HL-60 (cell line): ENCODE measurements around the gene FOXA1.

Experiments used
- CTCF ChIP-seq: IDR thresholded peaks from one replicate; pipeline ENCODE4 v1.5.1; 2011; ENCODE audit warnings: low read length, control low read depth, inconsistent platforms; ENCODE audit not compliant: insufficient read depth
- GABPA ChIP-seq: IDR thresholded peaks from 2 replicates; pipeline ENCODE4 v1.6.1; 2012; ENCODE audit warnings: low read depth
- POLR2AphosphoS5 ChIP-seq: IDR thresholded peaks from 2 replicates; pipeline ENCODE4 v1.6.1; 2012; ENCODE audit warnings: low read depth

GRCh38 chr14:37566811-37567371 lies 28.2 kb downstream of the FOXA1 start:
- TF ChIP-seq CTCF (no peak), POLR2AphosphoS5 (no peak), GABPA (no peak)
